ENCODE results near the gene ISL2.

- no peak for TF ChIP-seq POLR2AphosphoS5 (IDR thresholded peaks at IDR 0.05; ENCODE audit: borderline replicate concordance, low read depth, low read length)
- TF ChIP-seq EZH2 (IDR thresholded peaks at IDR 0.05), result no peak
Observed at GRCh38 chr15:76390571-76390970, 54.0 kb downstream of the ISL2 start.
